ENCODE measurements around the gene NME8. TPM values are rescaled to one million over a fixed set of nuclear protein-coding genes. Genes with fewer than 3 reads are reported as not detected.

The NME8 gene
- total and polyA plus RNA-seq, 2 of the 4 experiments (the other 2 are of a cell fraction) = not detected

DNA sequence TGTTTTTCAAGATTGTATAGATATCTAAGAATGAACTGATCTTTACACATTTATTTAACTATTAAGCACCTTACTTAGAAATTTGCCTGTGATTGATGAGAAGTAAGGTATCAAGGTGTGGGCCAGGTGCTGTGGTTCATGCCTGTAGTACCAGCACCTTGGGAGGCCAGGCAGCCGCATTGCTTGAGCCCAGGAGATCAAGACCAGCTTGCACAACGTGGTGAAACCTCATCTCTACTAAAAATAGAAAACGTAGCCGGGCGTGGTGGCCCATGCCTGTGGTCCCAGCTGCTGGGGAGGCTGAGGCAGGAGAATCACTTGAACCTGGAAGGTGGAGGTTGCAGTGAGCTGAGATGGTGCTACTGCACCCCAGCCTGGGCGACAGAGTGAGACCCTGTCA, 33.7 kb downstream of the NME8 start:
- Histone ChIP-seq H3K36me3 (ENCODE audit: control insufficient read depth, insufficient read depth, low read length) (no peaks in the 10 kb centered on the region), H4K91ac (ENCODE audit: insufficient read depth, low read depth, low read length) (no peak overlapping the region), H3K4me2 (ENCODE audit: low read depth, low read length) (no peak overlapping the region), H2BK5ac (ENCODE audit: low read depth, low read length, poor library complexity, severe bottlenecking) (no peak overlapping the region), H3K18ac (ENCODE audit: low read depth, low read length) (no peak overlapping the region), H4K20me1 (ENCODE audit: insufficient read depth, low read length) (no peaks in the 10 kb centered on the region), H3K14ac (replicated peaks; ENCODE audit: low read depth, low read length) (no peak overlapping the region), H2BK120ac (ENCODE audit: low read depth, low read length) (no peak overlapping the region), H2AK9ac (replicated peaks; ENCODE audit: low read depth, low read length, poor library complexity) (no peak overlapping the region), H4K8ac (ENCODE audit: low read depth in 2 of 2, low read length in 2 of 2) (no peak overlapping the region), H2AK5ac (ENCODE audit: low read depth, low read length) (no peak overlapping the region), H3K9me1 (ENCODE audit: insufficient read depth, low read length) (no peaks in the 10 kb centered on the region), H3K4ac (ENCODE audit: low read depth, low read length) (no peak overlapping the region), H3K9me3 (ENCODE audit: control insufficient read depth, insufficient read depth, low read length) (no peaks in the 10 kb centered on the region), H3K4me1 (ENCODE audit: control insufficient read depth, insufficient read depth, low read length) (no peaks in the 10 kb centered on the region), H3K27me3 (ENCODE audit: control insufficient read depth, insufficient read depth, low read length) (no peaks in the 10 kb centered on the region), H3K4me3 (ENCODE audit: insufficient read depth, low read depth, low read length) (no peak overlapping the region), H3K9ac (ENCODE audit: low read depth, low read length) (no peak overlapping the region), H3K56ac (ENCODE audit: extremely low read depth, insufficient read depth, low read length) (no peak overlapping the region), H3K27ac (ENCODE audit: insufficient read depth, low read length) (no peak overlapping the region), H4K5ac (ENCODE audit: low read depth, low read length) (no peak overlapping the region), H3K79me1 (ENCODE audit: low read depth in 1 of 2, low read length in 2 of 2) (no peaks in the 10 kb centered on the region), H2AFZ (replicated peaks; ENCODE audit: low read length, poor library complexity) (no peak overlapping the region), H2BK20ac (ENCODE audit: low read depth, low read length) (no peak overlapping the region), H3K23ac (ENCODE audit: low read depth, low read length) (no peak overlapping the region), H2BK15ac (ENCODE audit: low read depth, low read length) (no peak overlapping the region)
- intact Hi-C loops (cut with micrococcal nuclease) (no loop called here), dilution Hi-C loops (cut with HindIII; ENCODE audit: low sequenced_read_pairs, unreplicated experiment) (no loop called here), in situ Hi-C loops (cut with MboI; ENCODE audit: low sequenced_read_pairs) (no loop called here)
- ATAC-seq (ENCODE audit: low read depth) = no peak
- ChIA-PET CTCF (interaction anchor here (0.6 kb wide), 1 partner anchor 19 kb away, joined by 4 read pairs; no protein-coding TSS in a partner anchor), POLR2A (ENCODE audit: unreplicated experiment) (no interaction called here)
- no TSS peak for BruUV-seq (replicated peaks)
- WGBS, 2 experiments (ENCODE audit: extremely low coverage in 2 of 2, insufficient read length in 1 of 2) = no CpG with 5 or more reads among the region's 6 CpGs
- DNase-seq = no peak
- TF ChIP-seq RCOR1 (IDR thresholded peaks at IDR 0.05; ENCODE audit: insufficient replicate concordance, low read length) (no peak), NFE2L2 (IDR thresholded peaks at IDR 0.05; ENCODE audit: low read depth, low read length) (no peak), RAD21 (IDR thresholded peaks at IDR 0.05; ENCODE audit: low read length) (no peak), FOS (IDR thresholded peaks at IDR 0.05; ENCODE audit: low read depth, low read length) (no peak), RFX5 (IDR thresholded peaks at IDR 0.05; ENCODE audit: low read depth, low read length) (no peak), BHLHE40 (IDR thresholded peaks at IDR 0.05; ENCODE audit: low read depth, low read length) (no peak), SMC3 (IDR thresholded peaks at IDR 0.05; ENCODE audit: low read depth, low read length) (no peak), POLR2A (IDR thresholded peaks at IDR 0.05; ENCODE audit: low read depth, low read length) (no peak), MXI1 (IDR thresholded peaks at IDR 0.05; ENCODE audit: borderline replicate concordance, low read depth, low read length) (no peak), CEBPB (IDR thresholded peaks at IDR 0.05; ENCODE audit: low read depth, low read length) (no peak)
- TF ChIP-seq, protein P1, sequence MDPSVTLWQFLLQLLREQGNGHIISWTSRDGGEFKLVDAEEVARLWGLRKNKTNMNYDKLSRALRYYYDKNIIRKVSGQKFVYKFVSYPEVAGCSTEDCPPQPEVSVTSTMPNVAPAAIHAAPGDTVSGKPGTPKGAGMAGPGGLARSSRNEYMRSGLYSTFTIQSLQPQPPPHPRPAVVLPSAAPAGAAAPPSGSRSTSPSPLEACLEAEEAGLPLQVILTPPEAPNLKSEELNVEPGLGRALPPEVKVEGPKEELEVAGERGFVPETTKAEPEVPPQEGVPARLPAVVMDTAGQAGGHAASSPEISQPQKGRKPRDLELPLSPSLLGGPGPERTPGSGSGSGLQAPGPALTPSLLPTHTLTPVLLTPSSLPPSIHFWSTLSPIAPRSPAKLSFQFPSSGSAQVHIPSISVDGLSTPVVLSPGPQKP (IDR thresholded peaks at IDR 0.05; ENCODE audit: borderline replicate concordance, low read depth, low read length) = no peak
- TF ChIP-seq, protein P2, sequence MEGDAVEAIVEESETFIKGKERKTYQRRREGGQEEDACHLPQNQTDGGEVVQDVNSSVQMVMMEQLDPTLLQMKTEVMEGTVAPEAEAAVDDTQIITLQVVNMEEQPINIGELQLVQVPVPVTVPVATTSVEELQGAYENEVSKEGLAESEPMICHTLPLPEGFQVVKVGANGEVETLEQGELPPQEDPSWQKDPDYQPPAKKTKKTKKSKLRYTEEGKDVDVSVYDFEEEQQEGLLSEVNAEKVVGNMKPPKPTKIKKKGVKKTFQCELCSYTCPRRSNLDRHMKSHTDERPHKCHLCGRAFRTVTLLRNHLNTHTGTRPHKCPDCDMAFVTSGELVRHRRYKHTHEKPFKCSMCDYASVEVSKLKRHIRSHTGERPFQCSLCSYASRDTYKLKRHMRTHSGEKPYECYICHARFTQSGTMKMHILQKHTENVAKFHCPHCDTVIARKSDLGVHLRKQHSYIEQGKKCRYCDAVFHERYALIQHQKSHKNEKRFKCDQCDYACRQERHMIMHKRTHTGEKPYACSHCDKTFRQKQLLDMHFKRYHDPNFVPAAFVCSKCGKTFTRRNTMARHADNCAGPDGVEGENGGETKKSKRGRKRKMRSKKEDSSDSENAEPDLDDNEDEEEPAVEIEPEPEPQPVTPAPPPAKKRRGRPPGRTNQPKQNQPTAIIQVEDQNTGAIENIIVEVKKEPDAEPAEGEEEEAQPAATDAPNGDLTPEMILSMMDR (conservative IDR thresholded peaks at IDR 0.05; ENCODE audit: low read depth, low read length) = no peak

All from IMR-90 (cell line).